GM23248 (cell line): Measurements from ENCODE around the gene MEMO1. TPM values are rescaled to one million over a fixed set of nuclear protein-coding genes. Genes with fewer than 3 reads are reported as not detected.

ENCODE experiments used
- DNase-seq: peaks from one replicate; pipeline ENCODE4 v3.0.0-alpha.2; 2015
- H2AFZ ChIP-seq: fragments of 200-600 bp; sonication (generic); 2 replicates; pipeline ENCODE4 v1.6.1; 2016; ENCODE audit warnings: antibody characterized with exemption
- H3F3A ChIP-seq: fragments of 200-600 bp; sonication (generic); 2 replicates; pipeline ENCODE4 v1.6.1; 2016; ENCODE audit warnings: mild to moderate bottlenecking, antibody characterized with exemption, mixed run types; ENCODE audit not compliant: insufficient read depth
- H3K27ac ChIP-seq: fragments of 200-600 bp; sonication (generic); 2 replicates; pipeline ENCODE4 v1.5.1; 2016; ENCODE audit warnings: mild to moderate bottlenecking
- H3K27me3 ChIP-seq: fragments of 200-600 bp; sonication (generic); replicated peaks from 2 replicates; pipeline ENCODE4 v1.6.1; 2016; ENCODE audit warnings: mild to moderate bottlenecking; ENCODE audit not compliant: insufficient read depth
- H3K36me3 ChIP-seq: fragments of 200-600 bp; sonication (generic); 2 replicates; pipeline ENCODE4 v1.6.1; 2016; ENCODE audit warnings: low read depth, mild to moderate bottlenecking
- H3K4me1 ChIP-seq: fragments of 200-600 bp; sonication (generic); 2 replicates; pipeline ENCODE4 v1.6.1; 2016; ENCODE audit warnings: mild to moderate bottlenecking; ENCODE audit not compliant: insufficient read depth
- H3K4me2 ChIP-seq: fragments of 200-600 bp; sonication (generic); one replicate; pipeline ENCODE4 v1.6.1; 2016; ENCODE audit warnings: mild to moderate bottlenecking; ENCODE audit not compliant: unreplicated experiment
- H3K4me3 ChIP-seq: fragments of 200-600 bp; sonication (generic); 2 replicates; pipeline ENCODE4 v1.5.1; 2016; ENCODE audit warnings: mild to moderate bottlenecking
- H3K79me2 ChIP-seq: fragments of 200-600 bp; sonication (generic); 2 replicates; pipeline ENCODE4 v1.6.1; 2016; ENCODE audit warnings: mild to moderate bottlenecking; ENCODE audit not compliant: insufficient read depth
- H3K9ac ChIP-seq: fragments of 200-600 bp; sonication (generic); 2 replicates; pipeline ENCODE4 v1.6.1; 2016; ENCODE audit warnings: mild to moderate bottlenecking
- H3K9me2 ChIP-seq: fragments of 200-600 bp; sonication (generic); 2 replicates; pipeline ENCODE4 v1.6.1; 2016; ENCODE audit warnings: mixed run types, mild to moderate bottlenecking, moderate library complexity; ENCODE audit not compliant: insufficient read depth
- H3K9me3 ChIP-seq: fragments of 200-600 bp; sonication (generic); one replicate; pipeline ENCODE4 v1.6.1; 2017; ENCODE audit warnings: low read depth
- H4K20me1 ChIP-seq: fragments of 200-600 bp; sonication (generic); 2 replicates; pipeline ENCODE4 v1.6.0; 2016; ENCODE audit not compliant: insufficient read depth
- EZH2 ChIP-seq: fragments of 200-600 bp; sonication (generic); IDR thresholded peaks from 2 replicates; pipeline ENCODE4 v1.6.1; 2018; ENCODE audit warnings: antibody characterized with exemption, mild to moderate bottlenecking; ENCODE audit not compliant: insufficient read depth, poor library complexity, severe bottlenecking
- EZH2phosphoT487 ChIP-seq: fragments of 200-600 bp; sonication (generic); IDR thresholded peaks from 2 replicates; pipeline ENCODE4 v1.6.1; 2018; ENCODE audit warnings: antibody characterized with exemption, moderate library complexity, mild to moderate bottlenecking, low read depth; ENCODE audit not compliant: insufficient read depth
- WGBS, 2 experiments: methylation state at CpG; one replicate each; pipeline ENCODE4 v1.1.6; 2015 to 2017; ENCODE audit warnings: low lambda C conversion rate in 2 of 2, low coverage in 1 of 2; ENCODE audit errors: missing lambda C conversion rate in 2 of 2; 5-methylcytosine and 5-hydroxymethylcytosine counted together
- in situ Hi-C: fragments of 300-500 bp; cut with MboI; formaldehyde crosslinking; loops from 2 replicates; pipeline ENCODE4 v1.15.0; 2020
- polyA plus RNA-seq: library from polyadenylated mRNA; unstranded; fragments of >200 nt; fragmentation: Nextera tagmentation; extraction: Ambion mirVana; gene quantifications from 2 replicates; pipeline ENCODE4 v1.2.1, GENCODE V29; 2016
- total RNA-seq: library from RNA; depleted of rRNA; stranded (reverse); fragments of >200 nt; shearing (Covaris generic); gene quantifications from 2 replicates; pipeline ENCODE4 v1.2.3, GENCODE V29; 2014

Gene MEMO1
- total and polyA plus RNA-seq, 2 experiments from 2014 or later = 36.2 to 46.3 TPM

DNA sequence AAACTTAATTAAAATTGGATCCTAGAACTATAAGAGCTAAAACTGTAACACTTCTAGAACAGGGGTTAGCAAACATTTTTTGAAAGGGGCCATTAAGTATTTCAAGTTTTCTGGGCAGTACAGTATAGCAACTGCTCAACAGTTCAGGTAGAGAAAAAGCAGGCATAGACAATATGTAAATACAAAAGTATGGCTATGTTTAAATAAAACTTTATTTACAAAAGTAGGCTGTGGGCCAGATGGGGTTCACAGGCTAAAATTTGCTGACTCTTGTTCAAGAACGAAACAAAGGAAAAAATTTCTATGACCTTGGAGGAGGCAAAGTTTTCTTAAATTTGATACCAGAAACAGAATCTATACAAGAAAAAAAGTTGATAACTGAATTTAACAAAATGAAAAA, 114.5 kb downstream of the MEMO1 start:
- no peak for TF ChIP-seq EZH2
- TF ChIP-seq EZH2phosphoT487 = no peak
- peaks cover 38% of the 10 kb centered on the region for H3K36me3 ChIP-seq
- no peaks in the 10 kb centered on the region for H4K20me1 ChIP-seq
- H2AFZ ChIP-seq = no peak overlapping the region
- no peaks in the 10 kb centered on the region for H3K27me3 ChIP-seq
- no peak for DNase-seq
- WGBS, 2 experiments = 97 to 100% methylated on average over 1 of the region's 1 CpG
- in situ Hi-C loops = no loop called here
- no peaks in the 10 kb centered on the region for H3F3A ChIP-seq
- no peak overlapping the region for H3K27ac ChIP-seq
- no peaks in the 10 kb centered on the region for H3K4me1 ChIP-seq
- peaks cover 57% of the 10 kb centered on the region for H3K79me2 ChIP-seq
- no peaks in the 10 kb centered on the region for H3K9me3 ChIP-seq
- no peak overlapping the region for H3K4me3 ChIP-seq
- no peak overlapping the region for H3K9ac ChIP-seq
- H3K9me2 ChIP-seq = no peaks in the 10 kb centered on the region
- H3K4me2 ChIP-seq = no peak overlapping the region

DNA sequence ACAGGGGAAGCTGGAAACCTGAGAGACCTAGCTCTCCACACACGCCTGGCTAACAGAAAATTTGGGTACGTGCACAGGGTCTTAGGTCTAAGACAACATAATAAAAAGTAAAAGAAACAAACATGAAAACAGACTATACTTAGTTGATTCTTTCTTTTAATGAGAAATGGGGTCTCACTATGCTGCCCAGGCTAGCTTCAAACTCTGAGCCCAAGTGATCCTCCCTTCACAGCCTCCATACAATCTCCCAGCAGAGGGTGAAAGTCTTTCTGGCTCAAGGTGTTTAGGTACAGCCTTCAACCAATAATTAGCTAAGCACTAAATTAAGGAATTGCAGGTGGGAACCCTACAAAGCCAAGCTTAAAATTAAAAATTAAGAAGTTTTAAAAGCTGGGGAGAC, 116.2 kb downstream of the MEMO1 start:
- Histone ChIP-seq H3K4me3 (no peak overlapping the region), H3F3A (no peaks in the 10 kb centered on the region), H3K79me2 (peaks cover 65% of the 10 kb centered on the region), H3K4me1 (no peaks in the 10 kb centered on the region), H3K27me3 (no peaks in the 10 kb centered on the region), H3K9ac (no peak overlapping the region), H2AFZ (no peak overlapping the region), H3K27ac (no peak overlapping the region), H4K20me1 (no peaks in the 10 kb centered on the region), H3K36me3 (peaks cover 26% of the 10 kb centered on the region), H3K9me3 (no peaks in the 10 kb centered on the region), H3K9me2 (no peaks in the 10 kb centered on the region), H3K4me2 (no peak overlapping the region)
- WGBS, 2 experiments = 98 to 100% methylated on average over 2 of the region's 2 CpGs
- no peak for DNase-seq
- in situ Hi-C loops = no loop called here
- TF ChIP-seq EZH2phosphoT487 (no peak), EZH2 (no peak)

GRCh38 chr2:31893094-31893493, 117.7 kb downstream of the MEMO1 start:
- DNase-seq = no peak
- no peak overlapping the region for H3K4me3 ChIP-seq
- no peak for TF ChIP-seq EZH2
- no peak for TF ChIP-seq EZH2phosphoT487
- no peaks in the 10 kb centered on the region for H3K9me3 ChIP-seq
- 93 to 100% methylated on average over 1 of the region's 1 CpG for WGBS, 2 experiments
- H3K9me2 ChIP-seq = no peaks in the 10 kb centered on the region
- H4K20me1 ChIP-seq = no peaks in the 10 kb centered on the region; the same call in 1 of the 2 replicates
- peaks cover 57% of the 10 kb centered on the region for H3K79me2 ChIP-seq
- no peaks in the 10 kb centered on the region for H3K27me3 ChIP-seq
- 0 out of 2 replicates have a peak, but pooled peaks cover 3% of the 10 kb centered on the region for H3K4me1 ChIP-seq
- peaks cover 19% of the 10 kb centered on the region for H3K36me3 ChIP-seq
- in situ Hi-C loops = no loop called here
- no peak overlapping the region for H3K4me2 ChIP-seq
- H3K27ac ChIP-seq = no peak overlapping the region
- no peaks in the 10 kb centered on the region for H3F3A ChIP-seq
- no peak overlapping the region for H3K9ac ChIP-seq
- H2AFZ ChIP-seq = no peak overlapping the region

DNA sequence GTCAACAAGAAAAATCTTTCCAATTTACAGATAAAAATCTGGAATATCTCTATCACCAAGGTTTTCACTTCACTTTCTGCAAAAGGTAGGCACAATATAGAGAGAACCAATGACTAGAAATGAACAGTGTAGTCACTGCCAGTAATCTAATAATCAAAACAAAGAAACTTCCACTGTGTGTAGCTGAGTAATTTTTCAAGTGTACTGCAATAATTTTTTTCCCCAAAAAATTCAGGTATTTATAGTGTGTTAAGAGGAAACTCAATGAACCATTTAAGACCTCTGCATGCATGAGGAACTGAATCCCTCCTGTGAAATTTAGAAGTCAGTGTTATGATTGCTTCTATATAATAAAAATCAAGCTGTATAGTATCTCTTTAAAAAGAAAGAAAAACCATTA, 121.8 kb downstream of the MEMO1 start:
- H3K9ac ChIP-seq = no peak overlapping the region
- no peak overlapping the region for H3K4me3 ChIP-seq
- H3F3A ChIP-seq = no peaks in the 10 kb centered on the region
- no peaks in the 10 kb centered on the region; the same call in 1 of the 2 replicates for H4K20me1 ChIP-seq
- no peaks in the 10 kb centered on the region for H3K9me2 ChIP-seq
- no peak for DNase-seq
- H3K4me1 ChIP-seq = 0 out of 2 replicates have a peak, but pooled peaks cover 3% of the 10 kb centered on the region
- H3K4me2 ChIP-seq = no peak overlapping the region
- in situ Hi-C loops = no loop called here
- H3K27ac ChIP-seq = no peak overlapping the region
- H3K27me3 ChIP-seq = no peaks in the 10 kb centered on the region
- H3K79me2 ChIP-seq = peaks cover 47% of the 10 kb centered on the region
- TF ChIP-seq EZH2phosphoT487 (no peak), EZH2 (no peak)
- no peak overlapping the region for H2AFZ ChIP-seq
- peaks cover 13% of the 10 kb centered on the region for H3K36me3 ChIP-seq
- no peaks in the 10 kb centered on the region for H3K9me3 ChIP-seq

DNA sequence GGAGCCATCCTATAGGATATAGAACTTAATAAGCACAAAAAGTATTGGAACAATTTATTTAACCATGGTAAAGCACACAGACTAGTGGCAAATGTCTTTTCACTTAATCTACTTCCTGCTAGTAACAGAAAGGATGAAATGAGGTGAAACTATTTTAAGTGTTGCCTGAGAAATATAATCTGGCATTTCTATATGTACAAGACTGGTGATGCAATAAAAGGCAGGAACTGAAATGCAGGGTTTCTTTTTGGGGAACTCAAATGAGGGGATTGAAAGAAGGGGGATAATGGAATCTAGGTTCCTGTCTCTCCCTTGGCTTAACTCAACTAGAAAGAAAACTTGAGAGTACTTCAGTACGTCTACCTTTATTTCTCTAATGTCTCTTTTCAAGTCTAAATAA, 122.3 kb downstream of the MEMO1 start:
- TF ChIP-seq EZH2phosphoT487 = no peak
- no peak for TF ChIP-seq EZH2
- Histone ChIP-seq H3K9me3 (no peaks in the 10 kb centered on the region), H2AFZ (no peak overlapping the region), H3K27me3 (no peaks in the 10 kb centered on the region), H4K20me1 (no peaks in the 10 kb centered on the region; the same call in 1 of the 2 replicates), H3K36me3 (peaks cover 13% of the 10 kb centered on the region), H3K9me2 (no peaks in the 10 kb centered on the region), H3K4me1 (0 out of 2 replicates have a peak, but pooled peaks cover 3% of the 10 kb centered on the region), H3K4me2 (no peak overlapping the region), H3K79me2 (peaks cover 43% of the 10 kb centered on the region), H3K9ac (no peak overlapping the region), H3K4me3 (no peak overlapping the region), H3F3A (no peaks in the 10 kb centered on the region), H3K27ac (no peak overlapping the region)
- in situ Hi-C loops = no loop called here
- no peak for DNase-seq
- WGBS, 2 experiments = 100% methylated on average over 1 of the region's 1 CpG
